Measurements from ENCODE around the gene PCSK2.
A peak's percentile ranks its signal among the peaks of the same experiment; 100 is the strongest.

The PCSK2 gene

DNA sequence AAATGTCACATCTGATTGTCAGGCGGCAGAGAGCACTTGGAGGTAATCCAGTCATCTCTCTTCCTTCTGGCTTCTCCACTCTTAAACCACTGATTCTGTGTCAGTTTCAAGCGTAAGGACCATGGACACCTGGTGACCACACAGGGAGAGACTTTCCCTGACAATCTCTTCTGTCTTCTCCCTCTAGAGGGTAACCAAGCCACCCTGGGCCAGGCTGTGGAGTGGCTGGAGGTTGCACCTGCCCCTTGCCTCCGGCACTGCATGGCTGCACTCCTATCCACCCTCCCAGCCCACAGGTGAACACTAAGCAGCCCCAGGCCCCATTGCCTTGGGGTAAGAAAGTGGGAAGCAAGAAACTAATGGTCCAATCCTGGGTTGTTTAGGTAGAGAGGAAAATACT, 225.6 kb downstream of the PCSK2 start:
- DNase-seq: no peak

DNA sequence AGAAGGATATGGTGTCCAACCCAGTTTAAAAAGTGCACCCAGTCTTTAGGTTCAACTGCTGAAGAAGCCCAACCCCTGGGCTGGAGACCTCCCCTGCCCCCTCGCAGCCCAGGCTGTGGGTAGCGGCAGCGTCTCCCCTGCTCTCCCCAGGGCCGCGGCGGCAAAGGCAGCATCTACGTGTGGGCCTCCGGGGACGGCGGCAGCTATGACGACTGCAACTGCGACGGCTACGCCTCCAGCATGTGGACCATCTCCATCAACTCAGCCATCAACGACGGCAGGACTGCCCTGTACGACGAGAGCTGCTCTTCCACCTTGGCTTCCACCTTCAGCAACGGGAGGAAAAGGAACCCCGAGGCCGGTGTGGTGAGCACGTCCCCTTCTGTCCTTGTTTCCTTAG, 226.8 kb downstream of the PCSK2 start:
- DNase-seq: no peak

DNA sequence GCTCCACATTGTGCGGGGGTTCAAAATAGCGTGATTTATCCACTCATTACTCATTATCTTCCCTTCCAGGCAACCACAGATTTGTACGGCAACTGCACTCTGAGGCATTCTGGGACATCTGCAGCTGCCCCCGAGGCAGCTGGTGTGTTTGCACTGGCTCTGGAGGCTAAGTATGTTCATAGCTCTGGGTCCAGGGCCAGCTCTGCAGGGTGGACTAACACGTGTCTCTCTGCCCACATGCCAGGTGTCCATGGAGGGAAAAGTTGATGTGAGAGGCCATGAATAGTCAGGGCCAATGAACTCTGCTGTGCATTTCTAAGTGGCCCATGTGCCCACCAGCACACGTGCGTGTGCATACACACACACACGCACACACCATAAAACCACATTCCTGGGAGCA, 229.4 kb downstream of the PCSK2 start:
- no peak for DNase-seq

DNA sequence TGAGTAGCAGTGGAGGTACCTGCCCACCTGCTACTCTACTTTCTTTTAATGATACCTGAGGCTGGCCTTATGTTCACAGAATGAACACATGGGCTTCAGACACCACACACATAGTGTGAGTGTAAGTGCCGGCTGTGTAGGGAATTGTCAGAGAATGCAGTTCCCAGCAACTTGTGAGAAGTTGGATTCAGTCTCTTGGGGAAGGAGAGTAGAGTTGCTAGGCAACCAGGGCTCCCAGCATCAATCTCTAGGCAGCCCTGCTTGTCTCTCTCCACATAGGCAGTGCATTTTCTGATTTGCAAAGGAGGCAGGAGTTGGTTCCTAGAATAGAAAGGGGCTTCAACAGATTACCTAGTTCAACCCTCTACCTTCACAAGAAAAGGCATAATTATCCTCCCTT, 230.2 kb downstream of the PCSK2 start:
- no peak for DNase-seq

DNA sequence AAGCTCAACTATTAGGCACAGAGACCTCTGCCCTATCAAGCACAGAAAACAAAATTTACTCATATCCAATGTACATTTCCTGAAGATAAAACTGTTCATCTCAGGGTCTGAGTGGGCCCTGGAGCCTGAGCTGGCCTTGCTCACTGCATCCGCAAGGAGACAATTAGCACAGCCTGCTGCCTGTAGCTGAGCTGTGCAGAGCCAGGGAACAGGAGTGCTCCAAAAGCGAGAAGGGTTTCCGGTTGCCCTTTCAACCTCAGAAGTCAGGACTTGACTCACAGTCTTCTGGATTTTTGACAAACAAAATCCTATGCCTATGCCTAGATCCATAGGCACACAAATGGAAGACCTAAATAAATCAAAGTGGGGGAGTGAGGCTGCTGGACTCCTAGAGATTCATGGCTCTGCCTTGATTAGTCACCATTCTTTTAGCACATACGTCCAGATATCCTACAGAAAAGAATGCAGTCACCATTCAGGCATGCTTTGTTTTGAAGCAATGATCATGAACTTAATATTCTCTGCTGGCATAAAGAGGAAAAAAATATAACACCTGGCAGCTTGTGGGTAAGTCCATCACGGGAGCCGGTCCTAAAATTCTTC, 230.8 kb downstream of the PCSK2 start:
- no peak for DNase-seq

DNA sequence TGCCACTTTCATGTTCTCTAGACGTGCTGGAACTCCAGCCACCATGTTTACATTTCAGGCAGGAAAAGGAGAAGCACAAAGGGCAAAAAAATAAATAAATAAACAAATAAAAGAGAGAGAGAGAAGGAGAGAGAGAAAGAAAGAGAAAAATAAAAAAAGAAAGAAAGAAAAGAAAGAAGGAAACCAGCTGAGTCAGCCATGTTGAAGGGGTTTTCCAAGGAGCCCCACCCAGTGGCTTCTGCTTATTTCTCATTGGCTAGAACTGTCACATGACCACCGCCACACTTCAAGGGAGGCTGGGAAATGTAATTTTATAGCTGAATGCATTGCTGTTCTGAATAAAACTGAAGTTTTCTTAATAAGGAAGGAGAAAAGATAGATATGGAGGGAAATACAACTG, 233.3 kb downstream of the PCSK2 start:
- peak; percentile 10 for DNase-seq

DNA sequence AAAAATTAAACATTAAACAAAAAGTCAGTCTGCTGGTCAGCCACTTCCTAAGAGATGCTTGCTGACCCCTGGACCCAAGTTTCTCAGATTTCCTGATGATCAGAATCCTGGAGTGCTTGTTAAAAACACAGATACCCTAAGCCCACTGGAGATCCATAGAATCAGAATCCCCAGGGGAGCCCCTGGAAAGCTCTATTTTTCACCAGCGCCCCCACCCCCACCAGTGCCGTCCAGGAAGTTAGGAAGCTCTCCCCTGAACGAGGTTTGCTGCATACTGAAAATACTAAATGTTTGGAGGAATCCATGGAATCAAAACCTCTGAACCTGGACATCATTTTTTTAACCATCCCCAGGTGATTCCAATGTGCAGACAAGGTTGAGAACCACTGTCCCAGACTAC, 235.1 kb downstream of the PCSK2 start:
- DNase-seq: no peak

DNA sequence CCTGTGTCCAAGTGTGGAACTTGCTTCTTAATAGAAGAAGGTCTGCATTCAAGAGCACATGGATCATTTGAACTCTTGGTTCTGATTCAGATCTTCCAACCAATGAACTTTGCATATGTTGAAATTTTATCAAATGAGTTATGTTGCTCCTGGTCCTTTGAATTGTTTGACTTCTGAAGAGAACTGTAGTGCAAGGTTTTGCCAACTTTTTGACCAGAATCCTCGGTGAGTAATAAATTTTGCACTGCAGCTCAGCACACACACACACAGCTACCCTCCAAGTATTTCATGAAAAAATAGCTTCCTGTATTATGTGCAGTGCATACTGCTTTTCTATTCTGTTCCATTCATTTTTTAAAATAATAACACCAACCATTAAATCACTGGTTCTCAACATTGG, 236.9 kb downstream of the PCSK2 start:
- no peak for DNase-seq

DNA sequence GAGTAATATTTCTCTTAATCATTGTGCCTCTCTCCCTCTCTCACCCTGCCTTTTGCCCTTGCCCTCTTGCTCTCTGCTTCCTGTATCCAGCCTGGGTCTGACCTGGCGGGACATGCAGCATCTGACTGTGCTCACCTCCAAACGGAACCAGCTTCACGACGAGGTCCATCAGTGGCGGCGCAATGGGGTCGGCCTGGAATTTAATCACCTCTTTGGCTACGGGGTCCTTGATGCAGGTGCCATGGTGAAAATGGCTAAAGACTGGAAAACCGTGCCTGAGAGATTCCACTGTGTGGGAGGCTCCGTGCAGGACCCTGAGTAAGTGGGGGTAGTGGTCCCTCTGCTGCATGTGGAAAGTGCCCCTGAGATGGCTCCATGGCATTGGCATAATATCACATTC, 238.4 kb downstream of the PCSK2 start:
- no peak for DNase-seq

DNA sequence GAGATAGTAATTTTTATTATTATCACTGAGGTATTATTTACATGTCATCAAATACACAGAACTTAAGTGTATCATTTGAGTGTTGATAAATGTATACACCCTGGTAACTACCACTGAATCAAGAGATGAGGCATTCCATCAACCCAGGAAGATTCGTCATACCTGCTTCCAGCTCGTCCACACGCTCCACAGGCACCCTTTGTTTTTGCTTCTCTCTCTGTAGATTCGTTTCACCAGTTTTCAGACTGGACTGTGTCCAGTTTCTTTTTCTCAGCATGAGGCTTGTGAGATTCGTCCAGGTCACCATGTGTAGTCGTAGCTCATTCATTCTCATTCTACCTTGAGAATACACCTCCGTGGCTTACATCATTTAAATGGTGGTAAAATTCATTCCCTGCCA, 239.8 kb downstream of the PCSK2 start:
- DNase-seq: no peak

DNA sequence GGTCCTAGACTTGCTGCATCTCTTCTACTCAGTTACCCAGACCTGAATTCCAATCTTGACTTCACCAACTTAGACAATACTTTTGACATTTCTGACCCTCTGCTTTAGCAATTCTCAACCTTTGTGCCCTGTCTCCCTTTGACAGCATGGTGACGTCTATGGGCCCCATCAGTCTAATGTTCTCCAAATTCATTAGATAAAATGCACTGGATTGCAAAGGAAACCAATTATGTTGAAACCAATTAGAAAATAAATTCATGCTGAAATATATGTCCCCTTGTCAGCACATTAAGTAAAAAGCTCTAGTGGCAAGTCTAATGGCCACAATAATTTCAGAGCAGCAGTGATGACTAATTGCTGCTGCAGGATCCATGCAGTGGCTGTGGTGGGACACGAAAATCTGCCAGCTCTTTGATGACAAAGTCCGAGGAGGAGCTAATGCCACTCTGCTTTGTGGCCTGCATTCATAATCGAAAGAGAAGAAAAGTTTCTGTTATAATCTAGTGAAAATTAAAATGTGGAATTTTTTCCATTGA, 240.3 kb downstream of the PCSK2 start:
- DNase-seq: no peak

DNA sequence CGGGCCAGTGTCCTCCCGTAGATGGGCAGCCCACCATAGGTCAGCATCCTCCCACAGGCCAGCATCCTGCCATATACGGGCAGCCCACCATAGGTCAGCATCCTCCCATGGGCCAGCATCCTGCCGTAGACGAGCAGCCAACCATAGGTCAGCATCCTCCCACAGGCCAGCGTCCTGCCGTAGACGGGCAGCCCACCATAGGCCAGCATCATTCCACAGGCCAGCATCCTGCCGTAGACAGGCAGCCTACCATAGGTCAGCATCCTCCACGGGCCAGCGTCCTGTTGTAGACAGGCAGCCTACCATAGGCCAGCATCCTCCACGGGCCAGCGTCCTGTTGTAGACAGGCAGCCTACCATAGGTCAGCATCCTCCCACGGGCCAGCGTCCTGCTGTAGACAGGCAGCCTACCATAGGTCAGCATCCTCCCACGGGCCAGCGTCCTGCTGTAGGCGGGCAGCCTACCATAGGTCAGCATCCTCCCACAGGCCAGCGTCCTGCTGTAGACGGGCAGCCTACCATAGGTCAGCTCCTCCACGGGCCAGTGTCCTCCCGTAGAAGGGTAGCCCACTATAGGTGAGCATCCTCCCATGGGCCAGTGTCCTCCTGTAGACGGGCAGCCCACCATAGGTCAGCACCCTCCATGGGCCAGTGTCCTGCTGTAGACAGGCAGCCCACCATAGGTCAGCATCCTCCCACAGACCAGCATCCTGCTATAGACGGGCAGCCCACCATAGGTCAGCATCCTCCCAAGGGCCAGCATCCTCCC, 241.4 kb downstream of the PCSK2 start:
- no peak for DNase-seq

DNA sequence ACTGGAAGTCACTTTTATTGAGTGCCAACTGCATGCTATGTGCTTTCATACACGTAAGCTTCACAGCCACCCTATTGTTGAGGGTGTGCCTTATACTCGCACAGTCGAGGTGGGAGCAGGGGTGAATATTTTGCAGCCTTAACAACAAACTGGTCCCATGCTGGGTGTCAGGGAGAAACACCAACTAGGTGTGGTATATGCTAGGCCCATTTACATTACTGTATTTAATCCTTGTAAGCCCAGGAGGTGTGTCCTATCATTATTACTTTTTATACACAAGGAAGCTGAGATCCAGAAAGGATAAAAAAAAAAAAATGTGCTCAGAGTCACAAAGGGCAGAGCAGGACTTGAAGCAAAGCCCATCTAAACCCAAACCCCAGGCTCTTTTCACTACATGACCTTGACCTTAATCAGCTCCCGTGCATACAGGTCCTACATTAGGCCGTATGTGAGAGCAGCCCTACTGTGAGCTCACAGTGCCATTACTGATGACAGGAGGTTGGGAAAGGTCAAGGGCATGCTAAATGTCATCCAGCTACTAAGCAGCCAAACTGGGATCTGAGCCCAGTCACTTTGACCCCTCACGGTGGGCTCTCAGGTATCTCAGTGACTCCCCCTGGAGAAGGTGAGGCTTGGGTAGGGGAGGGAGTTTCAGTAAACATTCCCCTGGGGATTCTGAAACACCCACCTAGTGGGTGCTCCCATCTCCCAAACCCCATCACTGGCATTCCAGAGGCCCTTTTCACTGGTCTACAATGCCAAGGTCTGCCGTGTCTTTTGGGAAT, 242.6 kb downstream of the PCSK2 start:
- no peak for DNase-seq

DNA sequence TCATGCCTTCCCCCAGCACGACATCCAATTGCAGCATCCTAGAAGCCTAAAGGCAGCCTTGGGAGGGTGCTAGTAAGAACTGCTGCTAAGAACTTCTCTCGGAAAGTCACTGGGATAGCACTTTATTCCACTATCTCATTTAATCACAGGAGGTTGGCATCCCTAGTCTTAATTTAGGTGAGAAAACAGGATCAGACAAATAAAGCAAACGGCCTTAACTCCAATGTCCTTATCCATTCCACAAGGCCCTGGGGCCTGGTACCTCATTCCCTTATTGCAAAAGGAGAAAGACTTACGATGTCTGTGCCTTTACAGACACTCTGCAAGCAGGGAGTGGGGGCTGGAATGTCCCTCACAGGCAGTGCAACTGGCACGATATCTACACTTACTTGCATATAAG, 243.7 kb downstream of the PCSK2 start:
- DNase-seq: no peak

DNA sequence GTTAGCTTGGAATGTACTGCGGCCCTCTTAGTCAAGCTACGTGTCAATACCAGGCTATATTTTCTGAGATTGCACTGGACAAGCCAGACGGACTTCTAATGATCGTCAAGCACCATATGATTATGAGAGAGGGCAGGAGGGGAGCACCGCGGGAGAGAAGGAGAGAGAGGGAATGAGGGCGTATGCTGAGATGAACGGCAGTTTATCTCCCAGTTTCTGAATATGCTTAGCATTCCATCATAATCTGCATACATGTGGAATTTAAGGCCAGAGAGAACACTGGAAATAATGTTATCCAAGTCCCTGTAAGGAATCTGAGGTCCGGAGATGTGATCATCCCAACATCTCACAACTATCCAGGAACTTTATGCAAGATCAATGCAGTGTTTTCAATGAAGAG, 244.1 kb downstream of the PCSK2 start:
- DNase-seq: no peak

DNA sequence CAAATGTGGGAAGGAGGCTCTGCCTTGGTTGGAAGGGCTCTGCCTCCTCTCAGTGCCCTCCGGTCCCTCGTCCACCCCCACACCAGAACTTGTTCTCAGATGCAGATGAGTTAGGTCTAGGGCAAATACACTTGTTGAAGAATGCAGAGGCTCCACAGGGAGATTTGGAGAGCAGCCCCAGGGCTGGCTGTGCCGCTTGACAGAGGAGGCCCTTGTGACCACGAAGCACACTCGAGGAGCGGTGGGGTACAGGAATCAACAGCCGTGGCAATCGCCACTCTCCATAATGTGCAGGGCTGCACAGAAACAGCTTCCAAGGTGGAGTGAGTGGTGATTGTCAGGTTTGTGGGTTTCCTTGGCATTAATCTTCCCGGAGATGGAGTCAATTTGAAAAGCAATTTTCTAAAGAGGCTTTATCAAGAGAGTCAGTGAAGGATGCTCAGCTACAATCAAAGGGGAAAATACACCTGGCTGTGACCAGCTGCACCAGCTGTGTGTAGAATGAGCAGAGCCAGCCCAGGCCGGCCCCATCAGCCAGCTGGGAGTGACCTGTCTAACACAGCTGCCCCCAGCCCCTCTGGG, 244.9 kb downstream of the PCSK2 start:
- DNase-seq: no peak

DNA sequence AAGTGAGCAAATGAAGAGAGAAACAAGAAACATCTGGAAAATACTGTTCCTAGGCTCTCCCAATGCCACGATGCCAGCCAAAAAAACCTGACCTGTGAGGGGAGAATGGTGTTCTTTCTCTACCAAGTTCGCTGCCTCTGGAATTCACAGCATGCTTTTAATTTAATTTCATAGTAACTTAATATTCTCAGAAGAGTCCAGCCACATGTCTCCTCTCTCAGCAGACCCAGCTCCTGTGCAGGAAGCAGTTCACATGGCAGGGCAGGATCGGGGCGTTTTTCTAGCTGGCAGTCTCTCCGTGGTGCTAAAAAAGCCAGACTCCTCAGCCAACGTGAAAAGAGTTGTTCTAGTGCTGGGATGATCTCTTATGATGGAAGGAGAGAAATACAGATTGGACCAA, 246.8 kb downstream of the PCSK2 start:
- DNase-seq: no peak

DNA sequence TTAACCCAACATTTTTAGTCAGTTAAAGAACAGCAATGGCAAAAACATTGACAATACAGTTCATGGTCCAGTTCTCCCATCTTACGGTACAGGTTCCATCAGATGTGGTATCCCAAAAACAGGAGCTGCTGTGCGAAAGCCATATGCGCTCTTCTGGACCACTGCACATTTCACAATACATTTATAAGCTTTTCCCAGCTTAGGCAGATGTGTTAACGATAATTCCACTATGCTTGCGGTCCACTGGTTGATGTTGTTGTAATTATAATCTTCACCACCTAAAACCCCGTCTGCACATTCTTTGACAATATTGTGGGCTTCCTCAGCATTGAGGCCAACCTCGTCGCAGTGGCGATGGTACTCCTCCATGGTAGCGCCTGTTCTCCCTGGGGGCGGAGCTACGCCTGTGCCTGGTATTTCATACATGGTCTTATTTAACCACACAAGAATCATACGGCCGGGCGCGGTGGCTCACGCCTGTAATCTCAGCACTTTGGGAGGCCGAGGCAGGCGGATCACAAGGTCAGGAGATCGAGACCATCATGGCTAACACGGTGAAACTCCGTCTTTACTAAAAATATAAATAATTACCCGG, 252.3 kb downstream of the PCSK2 start:
- no peak for DNase-seq

DNA sequence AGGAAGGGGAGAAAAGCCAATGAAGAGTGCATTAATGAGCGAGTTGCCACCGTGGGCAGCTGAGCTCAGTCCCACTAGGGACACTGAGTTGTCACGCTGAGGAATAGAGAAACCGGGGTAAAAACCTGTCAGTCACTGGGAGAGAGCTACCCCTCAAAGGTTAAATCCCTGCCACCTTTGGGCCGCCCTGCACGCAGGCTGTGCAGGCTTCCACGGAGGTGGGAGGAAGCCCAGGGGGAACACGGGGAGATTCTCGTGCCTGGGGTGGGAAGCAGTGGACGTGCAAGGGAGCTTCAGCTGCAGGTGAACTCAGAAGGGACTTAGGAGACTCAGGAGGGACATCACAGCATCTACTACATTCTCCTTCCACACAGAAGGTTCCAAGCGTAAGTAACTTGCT, 253.9 kb downstream of the PCSK2 start:
- DNase-seq: no peak

DNA sequence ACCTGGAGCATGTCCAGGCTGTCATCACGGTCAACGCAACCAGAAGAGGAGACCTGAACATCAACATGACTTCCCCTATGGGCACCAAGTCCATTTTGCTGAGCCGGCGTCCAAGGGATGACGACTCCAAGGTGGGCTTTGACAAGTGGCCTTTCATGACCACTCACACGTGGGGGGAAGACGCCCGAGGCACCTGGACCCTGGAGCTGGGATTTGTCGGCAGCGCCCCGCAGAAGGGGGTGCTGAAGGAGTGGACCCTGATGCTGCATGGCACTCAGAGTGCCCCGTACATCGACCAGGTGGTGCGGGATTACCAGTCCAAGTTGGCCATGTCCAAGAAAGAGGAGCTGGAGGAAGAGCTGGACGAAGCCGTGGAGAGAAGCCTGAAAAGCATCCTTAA, 254.8 kb downstream of the PCSK2 start:
- no peak for DNase-seq

DNA sequence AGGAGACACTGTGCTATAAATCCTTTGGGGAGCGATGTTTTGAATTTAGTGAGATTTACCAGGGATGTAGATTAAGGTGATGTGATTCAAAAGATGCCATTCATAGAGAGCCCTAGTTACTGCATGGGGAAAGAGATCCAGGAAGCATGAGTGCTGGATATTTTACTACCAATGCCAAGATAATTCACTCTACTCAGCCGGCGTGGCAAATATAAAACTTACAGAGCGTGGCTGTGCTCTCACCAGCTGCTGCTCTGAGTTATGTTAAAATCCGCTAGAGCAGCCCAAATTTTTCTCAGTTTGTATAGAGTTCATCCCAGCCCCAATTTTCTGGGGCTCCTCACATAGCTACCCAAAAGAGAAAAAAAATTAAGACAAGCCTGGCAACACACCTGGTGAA, 255.7 kb downstream of the PCSK2 start:
- no peak for DNase-seq

DNA sequence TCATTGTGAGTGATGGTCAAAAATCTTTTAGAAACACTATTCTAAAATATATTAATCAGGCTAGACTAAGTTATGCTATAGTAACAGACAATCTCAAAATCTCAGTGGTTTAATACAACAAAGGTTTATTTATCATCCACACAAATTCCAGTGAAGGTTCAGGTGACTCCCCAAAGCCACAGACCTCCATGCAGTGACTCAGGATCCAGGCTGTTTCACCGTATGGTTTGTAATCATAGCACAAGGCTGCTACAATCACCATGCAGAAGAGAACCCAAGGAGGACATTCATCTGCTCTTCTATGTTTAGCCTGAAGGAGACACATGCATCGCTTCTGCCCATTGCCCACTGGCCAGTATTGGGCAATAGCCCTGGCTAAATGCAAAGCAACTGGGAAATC, 258.2 kb downstream of the PCSK2 start:
- DNase-seq: no peak

DNA sequence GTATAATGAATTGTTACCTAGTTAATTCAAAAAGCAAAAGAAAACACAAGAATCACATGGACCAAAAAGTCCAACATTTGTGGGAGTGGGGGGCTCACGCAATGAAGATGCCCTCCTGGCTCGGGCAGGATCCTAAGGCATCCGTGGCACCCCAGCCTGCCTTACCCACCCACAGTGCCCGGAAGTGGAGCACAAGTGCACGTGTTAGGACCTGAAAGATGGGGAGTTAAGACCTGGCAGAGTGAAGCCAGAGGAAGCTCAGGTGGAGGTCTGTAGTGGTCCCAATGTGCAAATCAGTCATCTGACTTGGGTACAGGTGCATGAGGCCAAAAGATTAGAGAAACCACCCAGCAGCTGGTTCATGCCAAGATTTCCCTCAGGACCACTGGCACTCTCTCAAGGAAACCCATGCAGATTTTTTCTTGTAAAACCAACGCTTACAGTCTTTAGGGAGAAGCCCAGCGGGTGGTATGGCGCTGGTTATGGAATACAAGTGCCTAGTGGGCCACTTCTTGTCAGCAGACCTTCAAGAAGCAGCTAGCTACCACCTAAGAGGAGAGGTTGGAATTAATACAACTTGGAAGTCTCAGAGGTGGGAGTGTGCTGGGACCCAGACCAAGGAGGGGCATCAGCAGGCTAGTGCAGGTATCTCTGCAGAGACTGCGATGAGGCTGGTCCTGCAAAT, 262.2 kb downstream of the PCSK2 start:
- DNase-seq: no peak
